GM18526 (cell line): ENCODE data around the gene ARHGEF37.

Source experiments
- POLR2A ChIP-seq: IDR thresholded peaks from 3 replicates; pipeline ENCODE4 v1.6.1; 2011; ENCODE audit not compliant: insufficient read length; ENCODE audit errors: extremely low read depth

Gene ARHGEF37

DNA sequence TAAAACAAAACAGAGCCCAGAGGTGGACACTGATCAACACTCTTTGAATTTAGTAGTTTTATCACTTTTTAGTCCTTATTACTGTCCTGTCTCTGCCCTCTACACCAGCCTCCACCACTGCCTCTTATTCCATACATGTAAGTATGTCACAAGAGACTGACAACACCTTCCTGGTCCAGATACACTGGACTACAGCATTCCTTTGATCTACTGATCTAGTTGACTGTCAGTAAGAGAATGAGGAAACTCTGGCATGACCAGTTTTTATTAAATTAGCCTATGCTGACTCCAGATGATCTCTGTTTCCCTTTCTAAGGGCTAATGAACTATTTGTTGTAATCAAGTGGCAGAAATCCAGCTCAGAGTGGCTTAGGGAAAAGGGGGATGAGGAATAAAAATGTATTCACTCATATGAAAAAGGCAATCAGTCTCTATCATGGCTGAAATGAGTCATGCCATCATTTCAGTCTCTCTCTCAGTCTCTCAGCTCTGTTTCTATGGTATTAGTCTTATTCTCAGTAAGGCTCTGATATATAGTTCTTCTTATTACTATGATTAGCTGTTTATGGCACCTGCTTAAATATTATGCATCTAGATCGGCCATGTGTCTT is 5.5 kb downstream of the ARHGEF37 start:
- no peak for TF ChIP-seq POLR2A

DNA sequence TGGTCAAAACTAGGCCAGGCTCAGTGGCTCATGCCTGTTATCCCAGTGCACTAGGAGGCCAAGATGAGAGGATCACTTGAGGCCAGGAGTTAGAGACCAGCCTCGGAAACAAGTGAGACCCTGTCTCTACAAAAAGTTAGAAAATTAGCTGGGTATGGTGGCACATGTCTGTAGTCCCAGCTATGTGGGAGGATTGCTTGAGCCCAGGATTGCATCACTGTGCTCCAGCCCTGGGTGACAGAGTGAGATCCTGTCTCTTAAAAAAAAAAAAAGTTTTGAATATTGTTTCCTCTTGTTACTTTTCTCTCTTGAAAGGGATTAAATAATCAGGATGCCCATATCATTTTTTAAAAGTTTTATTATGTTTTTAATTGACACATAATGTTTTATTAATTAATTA is 7.6 kb downstream of the ARHGEF37 start:
- no peak for TF ChIP-seq POLR2A

DNA sequence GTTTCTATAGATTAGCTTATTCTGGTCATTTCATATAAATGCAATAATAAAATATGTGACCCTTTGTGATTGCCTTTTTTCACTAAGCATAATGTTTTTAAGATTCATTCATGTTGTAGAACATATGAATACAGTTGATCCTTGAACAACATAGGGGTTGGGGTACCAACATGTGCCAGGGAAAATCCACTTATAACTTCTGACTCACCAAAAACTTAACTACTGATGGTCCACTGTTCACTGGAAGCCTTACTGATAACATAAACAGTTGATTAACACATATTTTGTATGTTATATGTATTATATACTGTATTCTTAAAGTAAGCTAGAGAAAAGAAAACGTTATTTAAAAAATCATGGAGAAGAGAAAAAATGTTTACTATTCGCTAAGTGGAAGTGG is 12.1 kb downstream of the ARHGEF37 start:
- no peak for TF ChIP-seq POLR2A

DNA sequence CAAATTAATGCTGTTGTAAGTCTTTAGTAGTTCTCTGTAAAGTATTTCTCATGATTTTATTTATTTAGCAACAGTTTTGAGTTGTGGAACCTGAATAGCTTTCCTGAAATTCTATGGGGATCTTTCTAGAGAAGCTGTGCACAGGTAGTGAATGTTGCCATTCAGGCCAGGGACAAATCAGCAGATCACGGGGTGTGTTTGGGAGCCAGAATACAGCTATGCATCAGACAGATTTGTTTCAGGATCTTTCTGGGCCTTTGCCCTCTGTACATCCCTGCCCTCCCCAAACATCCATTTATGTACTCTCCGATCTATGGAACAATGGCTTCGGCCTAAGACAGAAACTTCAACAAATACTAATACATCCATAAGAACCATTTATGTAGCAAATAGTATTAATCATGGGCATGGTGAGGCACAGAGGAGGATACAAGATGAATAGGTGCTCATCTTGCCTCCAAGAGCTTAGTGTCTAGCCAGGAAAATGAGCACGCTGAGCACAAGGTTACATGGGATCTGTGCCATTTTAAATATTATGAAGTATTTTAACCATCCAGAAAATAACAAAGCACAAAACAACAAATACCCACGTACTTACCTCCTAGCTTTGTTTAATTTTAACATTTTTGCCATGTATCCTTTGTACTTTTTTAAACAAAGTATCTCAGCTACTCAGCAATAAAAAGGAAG is 13.1 kb downstream of the ARHGEF37 start:
- TF ChIP-seq POLR2A = no peak

DNA sequence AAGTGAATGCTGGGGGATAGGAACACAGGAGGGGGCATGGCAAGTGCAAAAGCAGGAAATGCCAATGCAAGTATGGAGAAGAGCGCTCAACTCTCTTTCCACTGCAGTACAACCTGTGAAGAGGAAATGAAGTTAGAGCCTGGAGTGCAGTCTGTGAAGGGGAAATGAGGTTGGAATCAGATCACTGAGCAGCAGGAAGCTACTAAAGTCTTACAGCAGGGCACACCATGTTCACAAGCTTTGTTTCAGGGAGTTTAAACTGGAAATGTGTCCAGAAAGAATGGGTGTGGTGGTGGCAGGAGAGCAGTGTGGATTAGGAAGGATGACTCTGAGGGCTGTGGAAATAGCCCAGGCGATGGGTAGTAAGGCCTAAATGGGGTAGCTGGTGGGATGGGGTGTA is 15.4 kb downstream of the ARHGEF37 start:
- no peak for TF ChIP-seq POLR2A

DNA sequence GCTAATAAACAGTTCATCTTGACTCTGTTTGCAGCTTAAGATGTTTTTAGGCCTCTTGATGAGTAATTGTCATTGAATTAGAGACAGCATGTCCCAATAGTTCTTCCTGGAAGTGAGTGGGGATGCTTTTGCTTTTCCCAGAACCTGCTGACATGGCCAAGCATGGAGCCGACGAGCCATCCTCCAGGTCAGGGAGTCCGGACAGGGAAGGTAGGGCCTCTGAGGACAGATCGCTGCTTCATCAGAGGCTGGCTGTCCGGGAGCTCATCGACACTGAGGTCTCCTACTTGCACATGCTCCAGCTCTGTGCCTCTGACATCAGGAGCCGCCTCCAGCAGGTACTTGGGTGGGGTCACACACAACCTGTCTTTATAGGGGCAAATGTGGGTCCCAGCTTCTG is 16.3 kb downstream of the ARHGEF37 start:
- TF ChIP-seq POLR2A = no peak

DNA sequence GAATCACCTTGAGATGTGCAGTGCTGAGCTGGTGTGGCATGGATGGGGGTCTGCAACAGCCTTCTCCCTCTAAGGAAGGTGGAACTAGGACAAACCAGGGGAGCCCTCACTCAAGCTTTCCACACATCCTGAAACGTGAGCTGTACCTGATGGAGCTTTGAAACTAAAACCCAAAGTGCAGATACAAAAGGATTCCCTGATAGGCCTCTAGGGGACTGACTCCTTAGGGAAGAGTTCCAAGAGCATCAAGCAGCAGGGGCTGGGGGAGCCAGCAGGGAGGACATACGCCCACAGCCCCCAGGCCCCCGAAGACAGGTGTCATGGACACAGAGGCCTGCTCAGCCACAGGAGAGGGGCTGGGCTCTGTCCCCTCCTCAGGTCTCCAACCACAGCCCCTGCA is 17.7 kb downstream of the ARHGEF37 start:
- TF ChIP-seq POLR2A = no peak

DNA sequence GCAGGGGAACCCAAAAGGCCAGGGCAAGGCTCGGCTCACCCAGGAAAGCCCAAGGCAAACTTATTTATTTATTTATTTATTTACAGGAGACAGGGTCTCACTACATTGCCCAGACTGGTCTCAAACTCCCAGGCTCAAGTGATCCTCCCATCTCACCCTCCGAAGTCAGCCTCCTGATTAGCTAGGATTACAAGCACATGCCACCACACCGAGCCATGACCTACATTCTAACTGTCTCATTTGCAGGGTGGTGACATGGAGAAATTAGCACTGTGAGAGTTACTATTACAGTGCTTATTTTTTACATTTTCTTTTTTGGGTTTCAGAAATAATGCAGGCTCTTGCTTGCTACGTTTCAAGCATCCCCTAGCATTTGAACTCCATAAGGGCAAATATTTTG is 18.1 kb downstream of the ARHGEF37 start:
- no peak for TF ChIP-seq POLR2A

DNA sequence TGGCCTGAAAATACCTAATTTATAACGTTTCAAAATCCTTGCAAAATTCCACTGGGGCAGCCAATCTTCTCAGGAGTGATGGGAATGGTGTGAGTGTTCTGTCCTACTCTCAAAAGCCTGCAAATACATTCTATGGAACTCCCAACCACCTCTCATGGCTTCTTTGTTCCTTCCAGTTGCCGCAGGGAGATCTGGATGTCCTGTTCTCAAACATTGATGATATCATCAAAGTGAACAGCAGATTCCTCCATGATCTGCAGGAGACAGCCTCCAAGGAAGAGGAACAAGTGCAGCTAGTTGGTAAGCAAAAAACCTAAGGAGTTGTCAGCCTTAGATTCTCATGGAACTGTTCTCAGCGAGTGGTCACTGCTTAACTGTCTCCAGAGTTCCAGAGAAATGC is 19.6 kb downstream of the ARHGEF37 start:
- TF ChIP-seq POLR2A = no peak

DNA sequence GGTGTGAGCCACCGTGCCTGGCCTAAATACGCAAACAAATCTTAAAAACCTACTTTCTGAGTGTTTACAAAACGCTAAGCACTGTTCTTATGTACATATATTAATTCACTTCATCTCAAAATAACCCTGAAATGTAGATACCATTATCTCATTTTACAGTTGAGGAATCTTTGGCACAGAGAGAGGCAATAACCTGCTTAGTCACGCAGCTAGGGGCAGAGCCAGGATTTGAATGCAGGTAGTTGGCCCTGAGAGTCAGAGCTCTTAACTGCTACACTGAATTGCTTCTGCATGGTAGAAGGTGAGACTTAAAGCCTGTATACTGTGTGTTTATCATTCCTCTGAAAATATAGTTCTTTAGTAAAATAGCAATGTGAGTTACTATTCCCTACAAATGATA is 21.9 kb downstream of the ARHGEF37 start:
- no peak for TF ChIP-seq POLR2A

DNA sequence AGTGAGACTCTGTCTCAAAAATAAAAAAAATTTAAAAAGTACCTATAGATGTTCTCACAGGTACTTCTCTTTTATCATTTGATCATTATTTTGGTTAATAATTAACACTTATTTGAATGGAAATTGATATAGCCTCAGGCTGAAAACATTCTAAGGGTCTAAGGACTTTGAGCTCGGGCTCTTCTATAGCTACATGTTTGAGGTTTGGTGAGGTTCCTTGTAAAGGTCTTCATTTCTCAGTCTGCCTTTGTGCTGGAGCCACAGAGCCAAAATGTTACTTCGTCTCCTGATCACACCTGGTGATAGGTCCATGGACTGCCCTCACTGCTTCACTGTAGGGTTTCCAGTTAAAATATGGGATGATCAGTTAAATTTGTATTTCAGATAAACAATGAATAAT is 22.6 kb downstream of the ARHGEF37 start:
- no peak for TF ChIP-seq POLR2A

DNA sequence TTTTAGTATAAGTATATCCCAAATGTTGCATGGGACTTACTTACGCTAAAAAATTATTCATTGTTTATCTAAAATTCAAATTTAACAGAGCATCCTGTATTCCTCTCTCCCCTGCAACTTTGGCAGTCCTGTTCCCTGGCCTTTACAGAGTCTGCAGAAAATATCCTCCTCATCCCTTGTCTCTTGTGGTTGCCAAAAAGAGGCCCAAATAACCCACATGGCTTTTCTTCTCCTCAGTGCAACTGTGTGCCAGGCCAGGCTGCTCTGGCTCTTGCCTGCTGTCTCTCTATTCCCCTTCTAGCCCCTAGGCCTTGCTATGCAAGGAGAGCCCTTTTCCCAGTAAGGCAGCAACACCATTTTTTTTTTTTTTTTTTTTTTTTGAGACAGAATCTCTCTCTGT is 23.0 kb downstream of the ARHGEF37 start:
- no peak for TF ChIP-seq POLR2A

DNA sequence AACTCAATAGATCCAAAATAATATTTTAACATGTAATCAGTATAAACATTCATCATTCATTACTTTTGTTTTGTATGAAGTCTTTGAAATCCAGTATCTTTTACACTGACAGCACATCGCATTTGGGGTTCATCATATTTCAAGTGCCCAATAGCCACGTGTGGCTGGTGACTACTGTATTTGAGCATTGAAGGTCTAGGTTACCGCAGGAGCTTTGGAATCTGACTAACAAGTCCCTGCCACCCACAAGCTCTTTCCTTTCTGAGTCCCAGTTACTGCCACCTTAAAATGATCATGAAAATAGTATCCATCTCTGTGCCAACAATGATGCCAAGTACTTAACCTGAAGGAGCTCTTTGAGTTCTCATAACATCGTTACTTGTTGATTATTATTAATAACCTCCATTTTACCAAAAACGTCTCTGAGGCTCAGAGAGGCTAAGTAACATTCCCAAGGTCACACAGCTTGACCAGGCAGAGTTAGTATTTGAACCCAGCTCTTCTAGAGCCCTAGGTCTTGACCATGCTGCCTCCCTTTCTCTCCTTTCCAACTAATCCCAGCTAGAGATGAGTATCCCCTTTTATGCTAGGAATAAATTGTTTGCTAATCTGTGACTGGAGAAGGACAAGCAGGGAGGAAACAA is 24.2 kb downstream of the ARHGEF37 start:
- TF ChIP-seq POLR2A = no peak

DNA sequence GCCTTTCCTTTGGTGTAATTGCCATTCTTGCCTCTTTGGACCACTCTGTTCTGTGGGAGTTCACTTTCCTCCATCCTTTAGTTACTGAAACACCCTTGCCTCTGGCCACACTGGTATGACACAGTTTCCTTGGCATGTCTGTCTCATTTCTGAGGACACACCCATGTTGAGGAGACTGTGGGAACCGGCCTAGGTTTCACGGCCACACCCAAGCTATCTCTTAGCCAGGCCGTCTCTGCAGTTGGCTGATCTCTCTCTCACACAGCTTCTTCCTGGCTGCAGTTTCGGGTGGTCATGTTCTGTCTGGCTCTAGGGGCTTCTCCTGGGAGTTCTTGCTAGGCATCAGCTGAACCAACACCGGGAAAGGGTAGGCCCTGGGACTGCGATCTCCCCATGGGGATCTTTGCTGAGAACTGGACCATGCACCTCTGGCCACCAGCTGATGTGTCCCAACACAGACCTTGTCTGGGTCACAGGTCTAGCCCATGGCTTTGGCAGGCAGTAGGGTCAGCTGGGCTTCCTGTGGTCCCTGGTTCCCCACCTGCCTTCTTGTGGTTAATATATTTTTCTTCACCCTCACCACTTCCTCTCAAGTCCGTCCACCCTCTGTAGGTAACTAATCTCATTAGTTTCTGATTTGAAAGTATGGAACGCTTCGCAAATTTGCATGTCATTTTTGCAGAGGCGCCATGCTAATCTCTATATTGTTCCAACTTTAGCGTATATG is 24.9 kb downstream of the ARHGEF37 start:
- TF ChIP-seq POLR2A = no peak

DNA sequence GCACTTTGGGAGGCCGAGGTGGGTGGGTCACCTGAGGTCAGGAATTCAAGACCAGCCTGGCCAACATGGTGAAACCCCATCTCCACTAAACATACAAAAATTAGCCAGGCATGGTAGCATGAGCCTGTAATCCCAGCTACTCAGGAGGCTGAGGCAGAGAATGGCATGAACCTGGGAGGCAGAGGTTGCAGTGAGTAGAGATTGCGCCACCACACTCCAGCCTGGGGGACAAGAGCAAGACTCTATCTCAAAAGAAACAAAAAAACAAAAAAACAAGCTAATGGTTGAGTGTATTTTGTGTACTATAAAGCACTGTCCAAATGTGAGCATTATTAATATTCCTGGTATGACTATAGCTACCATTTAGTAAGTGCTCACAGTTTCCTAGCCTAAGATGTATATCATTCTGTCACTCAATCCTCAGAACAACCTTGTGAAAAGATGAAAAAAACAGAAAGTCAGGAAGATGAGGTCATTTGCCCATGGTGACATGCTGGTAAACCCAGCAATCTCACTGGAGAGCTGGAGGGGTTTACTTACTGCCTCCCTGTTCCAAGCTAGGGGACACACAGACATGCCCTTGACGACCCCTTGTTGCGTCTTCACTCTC is 27.7 kb downstream of the ARHGEF37 start:
- no peak for TF ChIP-seq POLR2A
